Ureter (tissue), 1 donor: Measurements from ENCODE around the gene KRR1. TPM values are rescaled to one million over a fixed set of nuclear protein-coding genes. Genes with fewer than 3 reads are reported as not detected.
"Not testable (repeated sequence)": the region's sequence is repeated elsewhere in the genome, so short reads cannot be mapped to it uniquely, and the experiment has no call there.

Experiments
- DNase-seq: peaks from one replicate; pipeline ENCODE4 v3.0.0-alpha.2; 2020; ENCODE audit warnings: low spot score
- total RNA-seq: library from RNA; stranded (reverse); gene quantifications from one replicate; pipeline ENCODE4 v1.2.4, GENCODE V29; 2023
- donor health status: DM: yes; HTN: yes; CAD: no.

The KRR1 gene
- total RNA-seq, 1 donor from 2014 or later: 70.9 TPM

GRCh38 chr12:75476071-75476470 lies 35.3 kb downstream of the KRR1 start:
- DNase-seq: no peak

DNA sequence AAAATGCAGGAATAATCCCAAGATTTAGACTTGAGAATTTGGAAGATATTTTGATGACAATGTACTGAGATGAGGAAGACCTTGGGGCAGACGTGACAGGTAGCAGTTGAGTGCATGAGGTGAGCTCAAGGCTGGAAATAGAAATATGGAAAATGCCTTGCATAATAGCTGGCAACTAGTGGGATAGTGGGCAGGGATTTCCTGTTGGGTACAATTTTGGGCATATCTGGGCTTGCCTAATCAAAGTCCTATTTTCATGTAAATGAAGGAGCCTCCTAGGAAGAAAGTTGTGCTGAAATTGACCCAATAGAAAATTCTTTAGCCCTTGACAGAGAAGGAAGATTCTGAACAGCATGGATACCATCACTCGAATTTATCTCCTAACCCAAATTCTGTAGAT lies 37.3 kb downstream of the KRR1 start:
- DNase-seq: no peak

DNA sequence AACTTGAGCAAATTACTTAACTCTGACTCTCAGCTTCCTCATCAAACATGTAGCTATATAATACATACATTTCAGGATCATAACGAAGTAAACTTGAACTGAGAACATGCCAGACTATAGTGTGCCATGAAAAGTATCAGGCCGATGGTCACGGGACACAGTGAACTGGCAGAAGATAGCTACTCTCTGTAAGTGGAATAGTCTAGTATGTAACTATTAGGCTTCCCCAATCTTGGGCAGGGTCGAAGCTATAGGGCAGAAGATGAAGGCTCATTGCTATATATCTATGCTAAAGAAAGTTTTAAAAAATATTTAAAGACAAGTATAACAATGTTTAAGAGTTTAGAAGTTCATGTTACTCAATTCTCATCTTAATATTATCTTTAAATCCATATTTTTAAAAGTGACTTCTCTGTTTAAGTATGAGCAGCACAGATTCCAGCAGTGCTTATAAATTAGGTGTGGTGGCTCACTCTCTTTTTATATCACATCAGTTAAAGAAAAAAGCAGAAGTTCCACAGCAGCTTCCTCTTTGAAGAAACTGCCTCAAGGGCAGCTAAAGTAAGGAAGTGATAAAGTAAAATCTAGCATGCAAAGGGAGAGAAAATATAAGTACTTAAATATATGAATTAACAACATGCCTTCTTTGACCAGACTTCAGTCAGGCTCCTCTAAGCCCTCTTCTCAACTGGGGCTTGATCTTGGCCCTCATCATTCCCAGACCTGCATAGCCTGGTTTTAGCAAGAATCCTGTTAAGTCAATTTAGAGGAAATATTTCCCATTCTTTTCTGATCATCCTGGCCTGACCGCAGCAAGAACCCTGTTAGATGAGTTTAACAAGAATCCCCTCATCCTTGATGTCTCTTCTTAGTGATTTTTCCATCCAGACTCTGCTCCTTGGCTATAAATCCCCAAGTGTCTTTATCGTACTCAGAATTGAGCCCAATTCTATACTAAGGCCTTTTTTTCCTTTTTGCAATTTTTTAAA lies 39.2 kb downstream of the KRR1 start:
- no peak for DNase-seq

DNA sequence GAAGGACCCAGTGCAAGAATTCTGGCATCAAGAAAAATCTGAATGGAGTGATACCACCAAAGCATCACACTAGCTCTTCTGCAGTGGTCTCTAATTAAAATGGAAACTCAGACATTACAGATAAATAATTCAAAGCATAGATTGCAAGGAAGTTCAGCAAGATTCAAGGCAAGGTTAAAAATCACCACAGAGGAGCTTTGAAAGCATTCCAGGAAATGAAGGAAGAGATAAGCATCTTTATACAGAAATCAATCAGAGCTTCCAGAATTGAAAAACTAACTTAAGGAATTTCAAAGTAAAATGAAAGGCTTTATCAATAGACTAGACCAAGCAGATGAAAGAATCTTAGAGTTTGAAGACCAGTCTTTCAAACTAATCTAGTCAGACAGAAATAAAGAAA lies 51.2 kb downstream of the KRR1 start:
- no peak for DNase-seq

DNA sequence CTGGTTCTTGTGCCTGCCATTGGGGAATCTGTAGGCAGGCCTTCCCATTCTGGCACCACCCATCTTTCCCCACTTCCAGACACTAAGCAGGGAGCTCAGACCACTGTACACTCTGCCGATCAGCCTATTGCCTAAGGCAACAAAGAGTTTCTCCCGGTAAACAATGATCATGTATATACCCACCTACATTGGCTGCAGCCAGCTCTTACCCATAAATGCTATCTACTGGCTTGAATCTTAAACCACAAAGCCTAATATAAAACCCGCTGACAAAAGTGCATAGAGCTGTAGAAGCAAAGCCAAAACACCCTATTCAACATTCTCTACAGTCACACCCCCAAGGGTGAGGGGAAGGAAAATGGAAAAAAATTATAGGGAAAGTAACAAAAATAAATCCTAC lies 51.7 kb downstream of the KRR1 start:
- DNase-seq: no peak

- DNase-seq: not testable (repeated sequence)
Observed at GRCh38 chr12:75457866-75458265, 53.5 kb downstream of the KRR1 start.

GRCh38 chr12:75457191-75457590 lies 54.2 kb downstream of the KRR1 start:
- DNase-seq: no peak

- DNase-seq: no peak
Observed at GRCh38 chr12:75455839-75456238, 55.6 kb downstream of the KRR1 start.

DNA sequence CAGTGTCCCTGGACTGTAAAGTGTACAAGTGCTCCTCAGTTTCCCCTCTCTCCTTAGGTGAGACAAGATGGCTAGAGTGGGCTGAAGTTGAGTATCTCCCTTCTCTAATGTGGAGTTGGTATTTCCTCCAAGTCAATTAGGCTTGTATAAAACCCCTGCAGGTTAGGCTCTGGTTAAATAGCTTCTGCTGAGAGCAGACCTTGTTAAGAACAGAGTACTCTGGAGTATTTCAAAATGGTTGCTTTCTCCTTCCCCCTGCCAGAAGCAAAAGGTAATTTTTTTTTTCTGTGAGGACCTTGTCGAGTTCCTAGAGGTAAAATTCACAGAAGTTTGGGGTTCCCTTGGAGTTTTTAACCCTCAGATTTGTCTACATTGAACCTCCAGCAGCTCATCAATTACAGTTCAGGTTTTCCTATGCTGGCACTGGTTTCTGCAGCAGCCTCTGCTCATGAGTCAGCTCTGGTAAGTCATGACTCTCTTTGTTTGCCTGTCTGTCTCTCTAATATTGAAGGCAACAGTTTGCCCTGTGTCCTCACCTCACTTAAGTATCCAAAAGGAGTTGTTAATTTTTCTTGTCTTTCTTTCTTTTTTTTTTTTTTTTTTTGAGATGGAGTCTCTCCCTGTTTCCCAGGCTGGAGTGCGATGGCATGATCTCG lies 58.6 kb downstream of the KRR1 start:
- no peak for DNase-seq

DNA sequence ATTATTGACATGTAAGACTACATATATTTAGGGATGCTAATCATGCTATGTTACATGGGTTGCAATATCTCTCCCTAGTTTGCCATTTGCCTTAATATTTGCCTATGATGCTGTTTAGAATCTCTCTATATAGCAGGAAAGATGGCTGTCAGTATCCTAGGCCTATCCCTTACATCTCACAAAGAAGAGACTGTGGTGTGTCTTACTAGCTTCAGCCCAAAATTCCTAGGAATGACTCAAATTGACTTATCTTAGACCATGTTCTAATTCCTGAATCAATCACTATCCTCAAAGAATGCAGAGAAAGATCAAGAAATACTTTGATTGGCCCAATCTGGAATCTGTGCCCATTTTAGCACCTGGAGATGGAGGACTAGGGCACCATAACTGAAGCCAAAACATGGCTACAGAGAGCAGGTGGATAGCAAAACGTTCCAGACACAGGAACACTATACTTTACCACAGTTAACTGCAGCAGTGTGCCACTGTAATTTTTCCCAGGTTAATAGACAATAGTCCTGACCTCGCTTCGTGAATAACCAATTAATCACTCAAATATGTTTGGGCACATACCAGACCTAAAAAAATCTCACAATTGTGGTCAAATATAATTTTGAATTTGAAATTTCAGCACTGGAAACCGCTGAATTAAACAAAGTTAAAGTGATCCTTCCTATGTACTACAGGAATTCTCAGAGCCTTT lies 63.6 kb downstream of the KRR1 start:
- DNase-seq: no peak

DNA sequence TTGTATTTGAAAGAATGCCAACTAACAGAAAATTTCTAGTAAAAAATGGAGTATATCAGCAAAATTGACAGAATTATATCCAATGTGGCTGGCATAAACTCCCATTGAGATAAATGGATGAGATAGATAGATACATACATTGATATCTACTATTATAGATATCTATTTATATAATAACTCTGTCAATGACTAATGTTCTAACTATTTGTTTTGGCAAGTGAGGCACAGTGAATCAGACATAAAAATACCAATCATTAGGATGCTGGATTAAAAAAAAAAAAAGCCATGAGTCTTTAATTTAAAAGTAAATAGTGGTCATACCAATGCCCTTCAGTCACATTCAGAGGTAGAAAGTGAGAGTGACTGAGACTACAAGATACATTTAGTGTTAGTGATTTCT lies 64.6 kb downstream of the KRR1 start:
- DNase-seq: no peak

DNA sequence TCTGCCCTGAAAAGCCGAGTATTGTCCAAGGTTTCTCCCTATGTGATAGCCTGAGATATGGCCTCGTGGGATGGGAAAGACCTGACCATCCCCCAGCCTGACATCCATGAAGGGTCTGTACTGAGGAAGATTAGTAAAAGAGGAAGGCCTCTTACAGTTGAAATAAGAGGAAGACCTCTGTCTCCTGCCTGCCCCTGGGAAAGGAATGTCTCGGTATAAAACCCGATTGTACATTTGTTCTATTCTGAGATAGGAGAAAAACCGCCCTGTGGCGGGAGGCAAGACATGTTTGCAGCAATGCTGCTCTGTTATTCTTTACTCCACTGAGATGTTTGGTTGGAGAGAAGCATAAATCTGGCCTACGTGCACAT lies 66.3 kb downstream of the KRR1 start:
- DNase-seq: not testable (repeated sequence)

DNA sequence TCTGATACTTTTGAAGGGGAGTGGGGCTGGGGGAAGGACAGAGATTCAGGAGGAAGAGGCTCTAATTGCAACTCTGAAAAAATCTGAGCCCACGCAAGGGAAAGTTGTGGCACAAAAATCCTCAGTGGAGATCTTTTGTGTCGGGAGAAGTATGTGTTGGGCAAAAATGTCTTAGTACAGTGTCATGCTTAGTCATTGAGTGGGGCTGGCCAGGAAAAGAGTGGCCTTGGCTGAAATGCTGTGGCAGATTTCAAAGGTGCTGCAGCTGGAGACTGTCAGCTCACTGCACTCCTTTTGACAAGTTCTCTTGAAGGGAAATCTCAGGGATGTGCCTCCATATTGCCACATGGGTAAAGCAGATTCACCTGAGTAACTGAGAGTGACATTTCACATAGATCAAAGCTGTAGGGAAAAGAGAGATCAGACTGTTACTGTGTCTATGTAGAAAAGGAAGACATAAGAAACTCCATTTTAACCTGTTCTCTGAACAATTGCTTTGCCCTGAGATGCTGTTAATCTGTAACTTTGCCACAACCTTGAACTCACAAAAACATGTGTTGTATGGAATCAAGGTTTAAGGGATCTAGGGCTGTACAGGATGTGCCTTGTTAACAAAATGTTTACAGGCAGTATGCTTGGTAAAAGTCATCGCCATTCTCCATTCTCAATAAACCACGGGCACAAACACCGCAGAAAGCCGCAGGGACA lies 66.8 kb downstream of the KRR1 start:
- no peak for DNase-seq

- no peak for DNase-seq
Observed at GRCh38 chr12:75443709-75444108, 67.7 kb downstream of the KRR1 start.

DNA sequence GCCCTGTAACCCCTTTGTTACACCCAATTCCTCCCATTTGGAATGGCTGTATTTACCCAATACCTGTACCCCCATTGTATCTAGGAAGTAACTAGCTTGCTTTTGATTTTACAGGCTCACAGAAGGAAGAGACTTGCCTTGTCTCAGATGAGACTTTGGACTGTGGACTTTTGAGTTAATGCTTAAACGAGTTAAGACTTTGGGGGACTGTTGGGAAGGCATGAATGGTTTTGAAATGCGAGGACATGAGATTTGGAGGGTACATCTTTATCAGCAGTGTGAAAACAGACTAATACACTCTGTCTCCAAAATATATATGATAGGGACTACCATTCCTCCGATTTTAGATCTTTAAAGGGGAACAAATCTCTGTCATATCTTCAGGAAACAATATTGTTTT lies 69.0 kb downstream of the KRR1 start:
- DNase-seq: not testable (repeated sequence)

DNA sequence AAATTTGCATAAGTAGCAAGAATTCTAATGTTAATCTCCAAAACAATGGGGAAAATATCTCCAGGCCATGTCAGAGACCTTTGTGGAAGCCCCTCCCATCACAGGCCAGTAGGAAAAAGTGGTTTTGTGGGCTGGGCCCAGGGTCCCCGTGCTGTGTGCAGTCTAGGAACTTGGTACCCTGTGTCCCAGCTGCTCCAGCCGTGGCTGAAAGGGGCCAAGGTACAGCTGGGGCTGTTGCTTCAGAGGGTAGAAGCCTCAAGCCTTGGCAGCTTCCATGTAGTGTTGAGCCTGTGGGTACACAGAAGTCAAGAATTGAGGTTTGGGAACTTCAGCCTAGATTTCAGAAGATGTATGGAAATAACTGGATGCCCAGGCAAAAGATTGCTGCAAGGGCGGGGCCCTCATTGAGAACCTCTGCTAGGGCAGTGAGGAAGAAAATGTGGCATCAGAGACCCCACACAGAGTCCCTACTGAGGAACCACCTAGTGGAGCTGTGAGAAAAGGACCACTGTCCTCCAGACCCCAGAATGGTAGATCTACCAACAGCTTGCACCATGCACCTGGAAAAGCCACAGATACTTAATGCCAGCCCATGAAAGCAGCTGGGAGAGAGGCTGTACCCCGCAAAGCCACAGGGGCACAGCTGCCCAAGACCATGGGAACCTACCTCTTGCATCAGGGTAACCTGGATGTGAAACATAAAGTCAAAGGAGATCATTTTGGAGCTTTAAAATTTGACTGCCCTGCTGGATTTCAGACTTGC lies 69.5 kb downstream of the KRR1 start:
- DNase-seq: not testable (repeated sequence)

Other genes with a start within 250 kb of the KRR1 start
- 11.4 TPM for gene CAPS2, start 181.3 kb downstream of the KRR1 start, total RNA-seq
- not detected for gene GLIPR1L1, start 176.9 kb downstream of the KRR1 start, total RNA-seq
- gene GLIPR1L2, start 120.5 kb downstream of the KRR1 start, total RNA-seq: 0.62 TPM
- 18.4 TPM for gene GLIPR1, start 30.9 kb downstream of the KRR1 start, total RNA-seq